ENCODE measurements around the gene ABCB1. TPM values are rescaled to one million over a fixed set of nuclear protein-coding genes. Genes with fewer than 3 reads are reported as not detected.

Gene ABCB1
- total RNA-seq, 1 donor from 2014 or later = not detected

DNA sequence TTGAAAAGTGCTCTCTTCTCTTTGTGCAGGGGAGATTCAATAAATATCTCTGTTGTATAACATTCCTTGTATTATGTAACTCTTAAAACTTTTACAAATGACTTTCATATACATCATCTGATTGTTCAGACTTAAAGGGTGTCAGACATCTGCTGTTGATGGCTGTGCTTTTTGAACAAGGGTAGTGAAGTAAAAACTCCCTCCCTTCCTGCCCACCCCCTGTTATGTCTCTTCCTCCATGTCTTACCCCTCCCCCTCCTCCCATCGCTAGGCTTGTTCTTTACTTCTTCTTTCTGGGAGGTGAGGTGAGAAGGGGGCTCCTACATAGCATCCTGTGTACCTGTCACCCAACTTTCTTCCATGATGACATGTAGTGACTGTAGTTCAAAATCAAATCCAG lies 101.8 kb downstream of the ABCB1 start:
- H3K27ac ChIP-seq = no peak overlapping the region
- H3K4me1 Mint-ChIP-seq = no peaks in the 10 kb centered on the region
- no peaks in the 10 kb centered on the region for H3K4me1 ChIP-seq
- no peaks in the 10 kb centered on the region for H3K27me3 Mint-ChIP-seq (ENCODE audit: insufficient read depth, low read depth)
- H3K4me3 Mint-ChIP-seq = no peak overlapping the region
- no peak overlapping the region for H2AFZ ChIP-seq (replicated peaks)
- no peak overlapping the region for H3K4me3 ChIP-seq
- DNase-seq (ENCODE audit: low spot score) = no peak
- no peaks in the 10 kb centered on the region for H4K20me1 ChIP-seq (ENCODE audit: low read depth)
- H3K36me3 Mint-ChIP-seq = no peaks in the 10 kb centered on the region
- H3K27ac Mint-ChIP-seq = no peak overlapping the region
- no peaks in the 10 kb centered on the region for H3K79me2 ChIP-seq (ENCODE audit: low read depth)
- H3K9me3 ChIP-seq (ENCODE audit: low read depth) = no peaks in the 10 kb centered on the region
- H3K4me2 ChIP-seq = no peak overlapping the region
- H3F3A ChIP-seq (ENCODE audit: low read depth) = no peaks in the 10 kb centered on the region
- H3K27me3 ChIP-seq = no peaks in the 10 kb centered on the region
- H3K36me3 ChIP-seq = no peaks in the 10 kb centered on the region
- H3K9ac ChIP-seq = no peak overlapping the region
- TF ChIP-seq EZH2 (IDR thresholded peaks at IDR 0.05) (no peak), EZH2phosphoT487 (IDR thresholded peaks at IDR 0.05) (no peak)
- TF ChIP-seq, protein P1, sequence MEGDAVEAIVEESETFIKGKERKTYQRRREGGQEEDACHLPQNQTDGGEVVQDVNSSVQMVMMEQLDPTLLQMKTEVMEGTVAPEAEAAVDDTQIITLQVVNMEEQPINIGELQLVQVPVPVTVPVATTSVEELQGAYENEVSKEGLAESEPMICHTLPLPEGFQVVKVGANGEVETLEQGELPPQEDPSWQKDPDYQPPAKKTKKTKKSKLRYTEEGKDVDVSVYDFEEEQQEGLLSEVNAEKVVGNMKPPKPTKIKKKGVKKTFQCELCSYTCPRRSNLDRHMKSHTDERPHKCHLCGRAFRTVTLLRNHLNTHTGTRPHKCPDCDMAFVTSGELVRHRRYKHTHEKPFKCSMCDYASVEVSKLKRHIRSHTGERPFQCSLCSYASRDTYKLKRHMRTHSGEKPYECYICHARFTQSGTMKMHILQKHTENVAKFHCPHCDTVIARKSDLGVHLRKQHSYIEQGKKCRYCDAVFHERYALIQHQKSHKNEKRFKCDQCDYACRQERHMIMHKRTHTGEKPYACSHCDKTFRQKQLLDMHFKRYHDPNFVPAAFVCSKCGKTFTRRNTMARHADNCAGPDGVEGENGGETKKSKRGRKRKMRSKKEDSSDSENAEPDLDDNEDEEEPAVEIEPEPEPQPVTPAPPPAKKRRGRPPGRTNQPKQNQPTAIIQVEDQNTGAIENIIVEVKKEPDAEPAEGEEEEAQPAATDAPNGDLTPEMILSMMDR (IDR thresholded peaks at IDR 0.05) = no peak
- H3K9me3 Mint-ChIP-seq = no peaks in the 10 kb centered on the region

DNA sequence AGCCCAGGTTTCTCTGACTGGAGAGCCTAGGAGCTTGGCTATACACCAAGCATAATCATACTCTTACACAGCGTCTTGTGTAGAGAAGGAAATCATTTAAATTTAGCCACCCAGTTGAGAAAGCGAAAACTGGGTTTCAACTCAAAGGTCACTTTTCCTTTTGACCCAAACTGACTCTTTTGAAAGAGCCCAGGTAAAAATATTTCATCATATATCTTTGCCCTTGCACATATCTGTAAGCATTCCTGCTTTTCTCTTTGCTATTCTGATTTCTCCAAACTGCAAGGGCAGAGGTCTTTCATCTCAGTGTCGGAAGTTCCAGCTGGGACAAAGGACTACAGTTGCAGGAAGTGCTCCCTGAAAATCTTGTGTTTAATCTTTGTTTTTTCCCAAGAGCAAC lies 103.2 kb downstream of the ABCB1 start:
- Histone ChIP-seq H2AFZ (replicated peaks) (no peak overlapping the region), H3K27ac (no peak overlapping the region), H3K36me3 (no peaks in the 10 kb centered on the region), H3K4me1 (no peaks in the 10 kb centered on the region), H3K9me3 (ENCODE audit: low read depth) (no peaks in the 10 kb centered on the region), H4K20me1 (ENCODE audit: low read depth) (no peaks in the 10 kb centered on the region), H3K79me2 (ENCODE audit: low read depth) (no peaks in the 10 kb centered on the region), H3F3A (ENCODE audit: low read depth) (no peaks in the 10 kb centered on the region), H3K4me2 (no peak overlapping the region), H3K27me3 (no peaks in the 10 kb centered on the region), H3K4me3 (no peak overlapping the region), H3K9ac (no peak overlapping the region)
- H3K4me3 Mint-ChIP-seq = no peak overlapping the region
- no peaks in the 10 kb centered on the region for H3K9me3 Mint-ChIP-seq
- H3K27ac Mint-ChIP-seq = no peak overlapping the region
- TF ChIP-seq EZH2 (IDR thresholded peaks at IDR 0.05) = no peak
- TF ChIP-seq EZH2phosphoT487 (IDR thresholded peaks at IDR 0.05) = no peak
- TF ChIP-seq, protein P1 (IDR thresholded peaks at IDR 0.05) = no peak
- H3K4me1 Mint-ChIP-seq = no peaks in the 10 kb centered on the region
- H3K27me3 Mint-ChIP-seq (ENCODE audit: insufficient read depth, low read depth) = no peaks in the 10 kb centered on the region
- H3K36me3 Mint-ChIP-seq = no peaks in the 10 kb centered on the region
- no peak for DNase-seq (ENCODE audit: low spot score)

DNA sequence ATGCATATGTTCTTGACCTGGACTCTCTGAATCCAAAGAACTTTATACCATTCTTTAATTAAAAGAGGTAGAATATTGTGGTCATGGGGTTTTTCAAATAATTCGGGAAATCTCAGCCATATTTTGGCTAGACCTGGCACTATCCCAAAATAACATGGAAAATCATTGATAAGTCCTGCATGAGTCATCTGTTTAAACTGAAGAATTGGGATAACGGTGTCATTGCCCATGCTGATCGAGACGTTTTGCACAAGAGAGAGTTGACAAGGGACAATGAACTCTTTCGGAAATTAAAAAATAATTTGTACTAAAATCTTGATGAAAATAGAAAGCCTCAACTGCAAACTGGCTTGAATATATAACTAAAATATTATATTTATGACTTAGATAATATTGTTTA lies 105.3 kb downstream of the ABCB1 start:
- Histone ChIP-seq H3K4me2 (no peak overlapping the region), H3K4me3 (no peak overlapping the region), H3K9me3 (ENCODE audit: low read depth) (no peaks in the 10 kb centered on the region), H3K36me3 (no peaks in the 10 kb centered on the region), H3K79me2 (ENCODE audit: low read depth) (no peaks in the 10 kb centered on the region), H3K27ac (no peak overlapping the region), H3F3A (ENCODE audit: low read depth) (no peaks in the 10 kb centered on the region), H3K4me1 (no peaks in the 10 kb centered on the region), H3K9ac (no peak overlapping the region), H3K27me3 (no peaks in the 10 kb centered on the region), H4K20me1 (ENCODE audit: low read depth) (no peaks in the 10 kb centered on the region), H2AFZ (replicated peaks) (no peak overlapping the region)
- H3K4me3 Mint-ChIP-seq = no peak overlapping the region
- TF ChIP-seq, protein P1 (IDR thresholded peaks at IDR 0.05) = no peak
- TF ChIP-seq EZH2 (IDR thresholded peaks at IDR 0.05) (no peak), EZH2phosphoT487 (IDR thresholded peaks at IDR 0.05) (no peak)
- H3K27ac Mint-ChIP-seq = no peak overlapping the region
- DNase-seq (ENCODE audit: low spot score) = no peak
- no peaks in the 10 kb centered on the region for H3K9me3 Mint-ChIP-seq
- H3K36me3 Mint-ChIP-seq = no peaks in the 10 kb centered on the region
- H3K27me3 Mint-ChIP-seq (ENCODE audit: insufficient read depth, low read depth) = no peaks in the 10 kb centered on the region
- H3K4me1 Mint-ChIP-seq = no peaks in the 10 kb centered on the region
